Measurements from ENCODE around the gene CCDC142. TPM values are rescaled to one million over a fixed set of nuclear protein-coding genes. Genes with fewer than 3 reads are reported as not detected.

CCDC142 gene
- total RNA-seq, 4 donors from 2014 or later: 10.4 to 31.1 (median 18.7) TPM

DNA sequence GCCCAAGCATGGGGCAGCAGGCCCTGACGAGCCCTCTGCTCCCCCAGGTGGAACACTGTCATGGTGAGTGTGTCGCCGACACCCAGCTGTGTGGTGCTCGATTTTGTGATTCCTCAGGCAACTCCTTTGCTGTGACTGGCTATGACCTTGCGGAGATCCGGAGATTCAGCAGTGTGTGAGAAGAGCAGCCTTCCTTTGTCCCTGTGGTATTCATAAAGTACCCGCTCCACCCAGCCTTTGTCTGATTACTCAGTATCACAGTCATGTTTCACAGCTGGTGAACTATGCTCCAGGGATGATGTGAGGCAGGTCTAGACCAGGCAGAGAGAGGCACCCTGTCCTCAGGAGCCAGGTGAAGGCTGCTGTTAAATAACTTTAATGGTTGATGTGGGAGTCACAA lies 57.3 kb downstream of the CCDC142 start:
- no peak overlapping the region for H3K27ac ChIP-seq
- no peaks in the 10 kb centered on the region for H3K9me3 ChIP-seq
- H3K27me3 ChIP-seq: no peaks in the 10 kb centered on the region
- 51% methylated on average over 7 of the region's 7 CpGs for WGBS
- H3K4me3 ChIP-seq: no peak overlapping the region
- peaks cover 23% of the 10 kb centered on the region for H3K4me1 ChIP-seq
- no peak for TF ChIP-seq POLR2AphosphoS5 (IDR thresholded peaks at IDR 0.05)
- no peak for TF ChIP-seq EP300 (IDR thresholded peaks at IDR 0.05)
- TF ChIP-seq POLR2A (IDR thresholded peaks at IDR 0.05): no peak
- TF ChIP-seq, protein P1, sequence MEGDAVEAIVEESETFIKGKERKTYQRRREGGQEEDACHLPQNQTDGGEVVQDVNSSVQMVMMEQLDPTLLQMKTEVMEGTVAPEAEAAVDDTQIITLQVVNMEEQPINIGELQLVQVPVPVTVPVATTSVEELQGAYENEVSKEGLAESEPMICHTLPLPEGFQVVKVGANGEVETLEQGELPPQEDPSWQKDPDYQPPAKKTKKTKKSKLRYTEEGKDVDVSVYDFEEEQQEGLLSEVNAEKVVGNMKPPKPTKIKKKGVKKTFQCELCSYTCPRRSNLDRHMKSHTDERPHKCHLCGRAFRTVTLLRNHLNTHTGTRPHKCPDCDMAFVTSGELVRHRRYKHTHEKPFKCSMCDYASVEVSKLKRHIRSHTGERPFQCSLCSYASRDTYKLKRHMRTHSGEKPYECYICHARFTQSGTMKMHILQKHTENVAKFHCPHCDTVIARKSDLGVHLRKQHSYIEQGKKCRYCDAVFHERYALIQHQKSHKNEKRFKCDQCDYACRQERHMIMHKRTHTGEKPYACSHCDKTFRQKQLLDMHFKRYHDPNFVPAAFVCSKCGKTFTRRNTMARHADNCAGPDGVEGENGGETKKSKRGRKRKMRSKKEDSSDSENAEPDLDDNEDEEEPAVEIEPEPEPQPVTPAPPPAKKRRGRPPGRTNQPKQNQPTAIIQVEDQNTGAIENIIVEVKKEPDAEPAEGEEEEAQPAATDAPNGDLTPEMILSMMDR (IDR thresholded peaks at IDR 0.05): no peak
- peaks cover 50% of the 10 kb centered on the region for H3K36me3 ChIP-seq
- peak in 1 of 2 donors; percentile 25 for DNase-seq (ENCODE audit: low spot score in 2 of 2)

DNA sequence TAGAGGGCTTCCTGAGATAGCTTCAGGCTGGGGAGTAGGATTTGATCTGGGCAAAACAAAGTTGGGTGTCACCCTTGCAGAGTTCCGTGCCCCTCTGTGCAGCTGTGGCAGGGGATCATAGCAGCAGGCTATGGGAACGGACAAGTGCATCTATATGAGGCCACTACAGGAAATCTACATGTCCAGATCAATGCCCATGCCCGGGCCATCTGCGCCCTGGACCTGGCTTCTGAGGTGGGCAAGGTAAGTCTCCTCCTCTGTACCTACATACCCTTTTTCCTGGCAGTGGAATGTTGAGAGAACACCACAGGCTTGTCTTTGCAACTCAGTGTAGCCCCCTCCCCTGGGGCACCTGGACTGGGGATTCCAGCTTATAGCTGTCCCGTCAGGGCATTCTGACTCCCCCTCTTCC lies 57.8 kb downstream of the CCDC142 start:
- Histone ChIP-seq H3K27me3 (no peaks in the 10 kb centered on the region), H3K9me3 (no peaks in the 10 kb centered on the region), H3K36me3 (peaks cover 45% of the 10 kb centered on the region), H3K27ac (no peak overlapping the region), H3K4me3 (no peak overlapping the region), H3K4me1 (peaks cover 23% of the 10 kb centered on the region)
- TF ChIP-seq, protein P1 (IDR thresholded peaks at IDR 0.05): no peak
- no peak for TF ChIP-seq POLR2AphosphoS5 (IDR thresholded peaks at IDR 0.05)
- TF ChIP-seq POLR2A (IDR thresholded peaks at IDR 0.05): no peak
- TF ChIP-seq EP300 (IDR thresholded peaks at IDR 0.05): no peak
- DNase-seq (ENCODE audit: low spot score in 2 of 2): peak in 1 of 2 donors; percentile 49
- WGBS: 88% methylated on average over 4 of the region's 5 CpGs

DNA sequence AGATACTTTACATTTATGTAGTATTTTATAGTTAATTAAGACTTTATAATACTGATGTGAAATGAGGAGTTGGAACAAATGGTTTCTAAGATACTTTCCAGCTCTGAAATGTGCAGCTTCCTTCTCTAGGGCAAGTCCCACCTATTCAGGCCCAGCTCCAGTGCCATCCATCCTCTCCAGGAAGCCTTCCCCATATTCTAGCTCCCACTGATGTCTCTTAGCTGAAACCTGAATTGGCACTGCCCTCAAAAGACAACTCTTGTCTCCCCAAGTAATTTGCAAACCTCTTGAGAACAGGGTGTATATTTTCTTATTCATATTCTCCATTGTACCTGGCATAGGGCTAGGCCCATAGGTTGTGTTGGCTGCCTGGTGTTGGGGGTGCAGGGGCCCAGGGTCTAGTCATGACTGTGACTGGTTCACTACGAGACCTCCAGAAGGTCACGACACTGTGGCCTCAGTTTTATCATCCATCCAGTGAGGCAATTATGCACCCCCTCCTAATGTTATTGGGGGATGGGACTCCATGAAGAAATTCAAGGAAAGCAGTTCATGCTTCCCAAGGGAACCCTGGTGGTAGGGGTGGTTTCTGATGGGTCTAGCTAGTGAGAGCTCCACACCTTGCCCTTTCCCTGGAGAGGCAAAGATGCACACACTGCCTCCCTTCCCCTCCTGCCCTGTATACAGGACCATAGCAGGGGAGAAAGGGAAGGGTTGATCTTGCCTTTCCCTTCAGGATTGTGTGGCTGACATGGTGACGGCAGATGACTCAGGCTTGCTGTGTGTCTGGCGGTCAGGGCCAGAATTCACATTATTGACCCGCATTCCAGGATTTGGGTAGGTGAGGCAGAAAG lies 58.4 kb downstream of the CCDC142 start:
- TF ChIP-seq EP300 (IDR thresholded peaks at IDR 0.05) (no peak), POLR2A (IDR thresholded peaks at IDR 0.05) (no peak)
- TF ChIP-seq, protein P1 (IDR thresholded peaks at IDR 0.05): no peak
- Histone ChIP-seq H3K9me3 (no peaks in the 10 kb centered on the region), H3K27ac (no peak overlapping the region), H3K27me3 (no peaks in the 10 kb centered on the region), H3K4me1 (peaks cover 23% of the 10 kb centered on the region), H3K36me3 (peaks cover 38% of the 10 kb centered on the region), H3K4me3 (no peak overlapping the region)
- 87% methylated on average over 5 of the region's 5 CpGs for WGBS
- DNase-seq (ENCODE audit: low spot score in 2 of 2): peak in 1 of 2 donors; percentile 40

Other genes starting within 250 kb of the CCDC142 start
- gene SLC4A5, start 139.6 kb downstream of the CCDC142 start, total RNA-seq: 10 to 100 TPM in 1 of 4 donors, 1 to 10 TPM in 3; 3.2 to 30.4 (median 4.2) TPM
- 100 to 1,000 TPM in 3 of 4 donors, 10 to 100 TPM in 1; 83.4 to 122 (median 105) TPM for gene DCTN1, start 102.7 kb downstream of the CCDC142 start, total RNA-seq
- gene C2orf81, start 61.4 kb downstream of the CCDC142 start, total RNA-seq: 1 to 10 TPM in 3 of 4 donors, under 1 TPM in 1; 0.87 to 2.1 (median 1.4) TPM
- gene WDR54, start 61.3 kb downstream of the CCDC142 start, total RNA-seq: 10 to 100 TPM in 2 of 4 donors, 1 to 10 TPM in 2; 5.0 to 12.0 (median 8.5) TPM
- 10 to 100 TPM; 48.2 to 63.1 (median 56.7) TPM for gene RTKN, start 41.1 kb downstream of the CCDC142 start, total RNA-seq
- gene INO80B, start 27.9 kb downstream of the CCDC142 start, total RNA-seq: 10 to 100 TPM; 15.9 to 75.9 (median 36.0) TPM
- 100 to 1,000 TPM in 1 of 4 donors, 10 to 100 TPM in 3; 40.7 to 121 (median 47.0) TPM for gene WBP1, start 24.6 kb downstream of the CCDC142 start, total RNA-seq
- gene MOGS, start 17.6 kb downstream of the CCDC142 start, total RNA-seq: 10 to 100 TPM; 44.1 to 81.3 (median 50.1) TPM
- 10 to 100 TPM; 13.1 to 36.0 (median 26.7) TPM for gene MRPL53, start 10.3 kb downstream of the CCDC142 start, total RNA-seq
- 10 to 100 TPM; 20.4 to 45.5 (median 27.4) TPM for gene TTC31, start 83 bp upstream of the CCDC142 start, total RNA-seq
- 1 to 10 TPM in 1 of 4 donors, not detected in 3; 1.2 TPM for gene LBX2, start 16.6 kb upstream of the CCDC142 start, total RNA-seq
- gene PCGF1, start 24.7 kb upstream of the CCDC142 start, total RNA-seq: 10 to 100 TPM; 15.6 to 77.0 (median 19.7) TPM
- under 1 TPM in 1 of 4 donors, not detected in 3; 0.56 TPM for gene TLX2, start 31.5 kb upstream of the CCDC142 start, total RNA-seq
- gene DQX1, start 43.2 kb upstream of the CCDC142 start, total RNA-seq: 10 to 100 TPM in 1 of 4 donors, 1 to 10 TPM in 3; 2.7 to 12.8 (median 6.4) TPM
- 100 to 1,000 TPM; 111 to 170 (median 145) TPM for gene AUP1, start 46.7 kb upstream of the CCDC142 start, total RNA-seq
- gene HTRA2, start 46.9 kb upstream of the CCDC142 start, total RNA-seq: 10 to 100 TPM; 23.7 to 31.2 (median 27.1) TPM
- gene LOXL3, start 70.9 kb upstream of the CCDC142 start, total RNA-seq: 1 to 10 TPM in 3 of 4 donors, under 1 TPM in 1; 0.23 to 3.8 (median 1.5) TPM
- 10 to 100 TPM in 1 of 4 donors, 1 to 10 TPM in 3; 3.3 to 10.6 (median 5.4) TPM for gene DOK1, start 71.7 kb upstream of the CCDC142 start, total RNA-seq
- 1 to 10 TPM in 1 of 4 donors, not detected in 3; 1.1 TPM for gene M1AP, start 165.3 kb upstream of the CCDC142 start, total RNA-seq
- 1 to 10 TPM; 3.5 to 8.2 (median 4.6) TPM for gene SEMA4F, start 171.2 kb upstream of the CCDC142 start, total RNA-seq